ENCODE data around the gene EFL1.

Gene EFL1

DNA sequence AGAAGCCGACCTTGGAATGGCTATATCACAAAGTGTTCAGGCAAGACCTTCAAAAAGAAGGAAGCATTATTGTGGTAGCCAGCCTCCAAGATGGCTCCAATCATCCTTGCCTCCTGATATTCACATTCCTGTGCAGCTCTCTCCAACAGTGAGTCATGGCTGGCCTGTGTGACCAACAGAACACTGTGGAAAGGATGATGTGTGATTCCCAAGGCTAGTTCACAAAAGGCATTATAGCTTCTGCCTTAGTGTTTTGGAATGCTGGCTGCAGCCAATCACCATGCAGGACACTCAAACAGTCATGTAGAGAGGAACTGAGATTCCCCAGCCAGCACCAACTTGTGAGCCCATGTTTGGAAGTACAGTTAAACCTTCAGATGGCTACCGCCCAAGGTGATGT, 102.6 kb downstream of the EFL1 start:
- no peak for DNase-seq (ENCODE audit: low read depth in 2 of 2)

DNA sequence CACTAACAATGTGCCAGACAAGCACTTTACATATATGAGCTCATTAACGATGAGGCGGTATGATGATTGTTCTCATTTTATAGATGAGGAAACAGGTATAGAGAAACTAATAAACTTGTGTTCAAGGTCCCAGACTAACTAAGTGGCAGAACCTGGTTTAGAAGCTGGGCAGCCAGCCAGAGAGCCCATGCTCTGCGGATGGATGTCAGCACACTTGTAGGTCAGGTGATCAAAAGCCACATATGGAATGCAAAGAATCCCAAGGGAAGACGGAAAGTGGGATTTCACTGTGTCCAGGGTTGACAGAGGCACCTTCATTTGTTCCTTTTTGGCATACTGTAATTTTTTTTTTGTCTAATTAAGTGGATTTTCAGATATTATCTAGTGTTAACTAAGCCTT, 103.7 kb downstream of the EFL1 start:
- no peak for DNase-seq (ENCODE audit: low read depth in 2 of 2)

DNA sequence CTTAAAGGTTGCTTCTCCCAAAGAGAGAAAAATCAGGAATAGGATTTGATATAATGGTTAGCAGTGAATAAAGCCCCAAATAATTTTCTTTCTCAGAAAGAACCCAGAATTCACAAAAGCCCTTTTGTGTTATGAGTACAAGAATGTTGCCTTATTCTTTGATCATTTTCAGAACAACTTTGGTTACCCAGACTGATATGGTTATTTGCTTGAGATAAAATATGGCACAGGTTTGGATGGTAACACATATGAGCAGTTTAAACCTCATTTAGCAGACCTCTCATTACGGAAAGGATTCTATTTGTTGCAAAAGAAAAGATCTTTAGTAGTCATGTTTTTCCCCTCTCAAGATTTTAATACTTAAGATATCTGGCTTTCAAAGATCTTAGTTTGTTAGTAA, 111.9 kb downstream of the EFL1 start:
- DNase-seq (ENCODE audit: low read depth in 2 of 2), result no peak

DNA sequence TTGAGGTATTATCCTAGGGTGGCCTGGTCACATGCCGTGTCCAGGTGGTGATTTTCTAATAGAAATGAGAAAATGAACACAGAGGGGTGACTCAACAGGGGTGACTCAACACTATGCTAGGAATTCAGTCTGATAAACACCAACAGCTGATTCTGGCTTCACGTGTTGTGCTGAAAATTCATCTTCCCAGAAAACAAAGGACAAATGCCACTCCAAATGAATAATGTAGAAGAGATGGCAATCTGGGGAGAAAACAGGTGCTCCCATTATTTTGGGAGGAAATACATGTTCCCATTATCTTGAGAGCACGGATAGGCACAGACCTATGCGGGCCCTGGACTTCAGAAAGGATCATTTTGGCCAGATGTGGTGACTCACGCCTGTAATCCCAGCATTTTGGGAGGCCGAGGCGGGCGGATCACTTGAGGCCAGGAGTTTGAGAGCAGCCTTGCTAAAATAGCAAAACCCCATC, 115.5 kb downstream of the EFL1 start:
- DNase-seq (ENCODE audit: low read depth in 2 of 2), result no peak

DNA sequence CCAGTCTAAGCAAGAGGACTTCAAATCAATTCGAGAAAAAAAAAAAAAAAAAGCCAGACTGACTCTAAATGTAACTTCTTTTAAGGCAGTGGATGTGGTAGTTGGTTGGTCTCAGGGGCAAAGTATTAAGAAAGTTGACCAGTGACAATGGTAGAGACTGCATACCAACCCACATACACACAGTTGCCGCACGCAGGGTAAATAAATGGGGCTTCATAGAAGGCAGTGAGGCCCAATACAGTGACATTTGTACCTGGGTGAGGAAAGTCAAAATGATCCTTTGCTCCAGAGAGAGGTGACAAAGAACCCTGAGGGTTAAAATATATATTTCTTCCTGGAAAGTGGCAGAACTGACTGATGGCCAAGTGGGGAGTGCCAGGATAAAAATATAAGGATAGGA, 116.0 kb downstream of the EFL1 start:
- no peak for DNase-seq (ENCODE audit: low read depth in 2 of 2)

DNA sequence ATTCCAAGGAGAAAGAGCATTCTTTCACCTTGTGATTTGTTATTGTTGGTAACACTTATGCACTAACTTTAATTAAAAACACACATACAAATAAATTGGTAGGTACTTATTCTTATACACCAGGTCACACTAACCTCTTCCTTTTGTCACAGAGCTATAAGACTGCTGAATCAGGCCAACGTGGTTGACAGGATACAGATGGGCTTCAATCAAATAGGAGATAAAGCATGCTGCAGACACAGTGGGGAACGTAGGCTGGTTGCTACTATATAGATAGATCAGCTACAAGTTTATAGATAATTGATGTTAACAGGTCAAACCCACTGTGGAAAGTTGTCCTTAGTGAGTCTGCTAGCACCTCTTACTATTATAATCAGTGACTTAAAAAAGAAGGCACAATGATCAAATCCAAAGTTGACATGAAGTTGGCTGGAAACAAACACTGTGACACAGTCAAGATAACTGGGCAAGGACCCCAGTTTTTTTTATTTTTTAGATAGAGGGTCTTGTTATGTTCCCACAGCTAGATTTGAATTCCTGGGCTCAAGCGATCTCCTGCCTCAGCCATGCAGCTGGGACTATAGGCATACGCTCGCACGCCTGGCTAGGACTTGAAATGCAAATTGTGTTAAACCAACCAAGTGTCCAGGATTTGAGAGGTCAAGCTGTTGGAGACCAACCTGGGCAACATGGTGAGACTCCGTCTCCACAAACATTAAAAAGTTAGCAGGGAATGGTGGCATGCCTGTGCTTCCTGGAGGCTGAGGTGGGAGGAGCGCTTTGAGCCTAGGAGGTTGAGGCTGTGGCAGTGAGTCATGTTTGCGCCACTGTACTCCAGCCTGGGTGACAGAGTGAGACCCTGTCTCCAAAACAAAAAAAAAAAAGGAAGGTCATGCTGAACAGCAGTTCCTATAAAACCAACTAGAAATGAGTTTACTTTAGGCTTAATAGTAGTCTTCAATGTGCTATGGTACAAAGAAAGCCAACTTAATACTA, 118.8 kb downstream of the EFL1 start:
- DNase-seq (ENCODE audit: low read depth in 2 of 2), result no peak

DNA sequence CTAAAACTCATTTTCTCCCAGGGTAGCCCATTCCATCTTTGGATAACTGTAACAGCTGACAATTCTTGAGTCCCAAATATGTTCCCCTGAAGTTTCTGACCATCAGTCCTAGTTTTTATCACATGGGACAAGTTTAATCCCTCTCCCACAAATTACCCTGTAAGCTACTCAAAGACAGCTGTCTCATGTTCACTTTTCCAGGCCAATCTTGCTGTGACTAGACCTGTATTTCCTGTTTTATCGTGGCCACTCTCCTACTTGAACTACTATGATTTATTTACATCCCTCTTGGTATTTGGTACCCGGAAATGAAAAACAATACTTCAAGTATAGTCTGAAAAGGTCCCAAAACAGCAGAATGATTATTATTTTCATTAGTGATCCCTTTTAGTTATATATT, 121.6 kb downstream of the EFL1 start:
- DNase-seq (ENCODE audit: low read depth in 2 of 2), result no peak

DNA sequence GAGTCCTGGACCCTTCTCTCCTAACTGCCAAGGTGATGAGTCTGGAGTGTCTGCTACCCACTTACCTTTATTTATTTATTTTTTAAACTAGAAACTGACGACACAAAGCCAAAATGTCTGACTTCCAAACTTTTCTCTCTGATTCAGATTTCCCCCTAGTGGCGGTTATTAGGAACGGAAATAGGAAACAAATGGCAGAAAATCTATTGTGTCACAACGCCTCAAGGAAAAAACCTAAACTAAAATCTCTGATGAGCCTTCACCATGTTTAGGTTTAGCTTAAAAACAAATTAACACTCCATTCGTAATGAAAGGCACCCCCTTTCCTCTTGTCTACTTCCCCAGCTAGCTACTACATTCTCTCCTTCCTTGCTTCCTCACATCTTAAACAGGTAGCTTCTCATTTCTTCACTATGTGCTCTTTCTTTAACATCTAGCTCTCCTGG, 122.7 kb downstream of the EFL1 start:
- no peak for DNase-seq (ENCODE audit: low read depth in 2 of 2)

DNA sequence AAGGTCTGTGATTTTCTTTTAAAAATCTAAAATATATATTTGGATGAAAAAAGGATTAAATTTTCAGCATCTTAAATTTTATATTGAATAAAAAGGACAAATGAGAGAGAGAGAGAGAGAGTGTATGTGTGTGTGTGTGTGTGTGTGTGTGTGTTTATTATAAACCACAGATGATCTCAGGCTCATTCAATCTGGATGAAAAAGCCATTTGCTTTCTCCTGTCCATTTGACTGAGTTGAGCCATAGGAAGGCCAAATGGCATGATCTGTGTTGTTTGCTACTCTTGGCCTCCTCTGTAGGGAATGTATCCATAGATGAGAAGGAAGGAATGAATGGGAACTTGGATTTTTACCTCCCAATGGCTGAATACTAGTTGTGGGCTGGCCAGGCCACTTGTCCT, 124.2 kb downstream of the EFL1 start:
- DNase-seq (ENCODE audit: low read depth in 2 of 2), result no peak

DNA sequence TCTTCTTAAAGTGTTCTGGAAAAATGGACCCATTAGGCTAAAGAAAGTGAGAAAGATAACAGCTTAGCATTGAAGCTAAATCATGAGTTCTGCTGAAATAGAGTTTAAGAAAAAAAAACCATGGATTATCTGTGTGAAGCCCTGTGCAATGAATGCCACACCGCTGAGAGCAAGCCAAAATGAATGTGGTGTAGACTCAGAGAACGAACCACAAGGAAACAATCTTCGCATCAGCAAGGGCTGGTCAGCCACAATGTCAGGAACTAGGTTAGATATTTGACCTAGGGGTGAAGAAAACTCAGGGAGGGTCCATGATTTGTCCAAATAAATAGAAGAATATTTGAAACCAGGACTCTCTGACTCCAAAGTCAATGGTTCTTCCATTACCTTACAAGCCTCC, 125.3 kb downstream of the EFL1 start:
- DNase-seq (ENCODE audit: low read depth in 2 of 2), result no peak

DNA sequence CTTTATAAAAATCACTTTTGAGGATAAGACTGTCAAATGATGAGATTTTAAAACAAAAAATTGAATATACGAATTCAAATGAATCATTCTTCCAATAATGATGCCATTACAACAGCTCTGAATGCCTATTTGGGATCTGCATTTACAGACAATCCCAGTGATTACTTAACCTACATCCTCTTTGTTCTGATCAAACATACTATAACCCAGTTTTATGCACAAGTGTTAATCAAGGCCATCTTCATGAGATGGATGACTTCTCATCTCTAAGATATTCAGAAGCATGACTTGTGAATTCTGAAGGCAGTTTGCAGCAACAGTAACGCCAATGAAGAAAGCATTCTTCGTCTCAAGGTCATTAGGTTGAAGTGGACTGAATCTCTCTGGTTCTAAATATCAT, 126.4 kb downstream of the EFL1 start:
- DNase-seq (ENCODE audit: low read depth in 2 of 2), result no peak

DNA sequence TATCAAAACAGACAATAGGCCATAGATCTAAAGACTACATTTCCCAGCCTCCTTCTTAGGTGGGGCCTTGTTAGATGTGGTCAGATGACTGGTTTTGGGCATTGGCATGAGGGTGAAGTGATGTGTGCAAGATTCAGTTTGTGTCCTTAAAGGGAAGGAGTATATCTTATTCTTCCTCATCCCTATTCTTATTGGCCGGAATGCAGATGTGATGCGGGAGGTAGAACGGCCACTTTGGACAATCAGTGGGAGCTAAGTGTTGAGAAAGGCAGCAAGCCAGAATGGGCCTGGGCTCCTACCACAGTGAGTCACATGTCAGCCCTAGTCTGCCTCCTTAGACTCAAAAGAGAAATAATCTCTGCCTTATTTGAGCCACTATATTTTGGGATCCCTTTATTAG, 126.9 kb downstream of the EFL1 start:
- DNase-seq (ENCODE audit: low read depth in 2 of 2), result no peak

DNA sequence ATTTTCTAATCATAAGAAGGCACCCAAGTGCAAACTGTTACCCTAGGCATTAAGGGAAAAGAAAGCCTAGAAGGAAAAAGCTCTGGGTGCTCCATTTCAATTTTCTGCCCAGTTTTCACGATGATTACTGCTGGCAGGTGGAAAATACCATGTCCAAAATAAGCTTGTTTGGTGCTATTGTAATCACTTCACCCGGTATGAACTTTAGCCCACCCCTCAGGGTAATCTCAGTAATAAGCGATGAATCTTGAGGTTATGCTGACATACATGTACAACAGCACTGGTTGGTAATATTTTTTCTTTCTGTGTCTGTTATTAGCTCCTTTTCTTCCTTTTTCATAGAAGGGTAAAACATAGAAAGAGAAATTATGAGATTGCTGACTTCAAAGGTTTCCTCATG, 128.1 kb downstream of the EFL1 start:
- DNase-seq (ENCODE audit: low read depth in 2 of 2), result no peak

DNA sequence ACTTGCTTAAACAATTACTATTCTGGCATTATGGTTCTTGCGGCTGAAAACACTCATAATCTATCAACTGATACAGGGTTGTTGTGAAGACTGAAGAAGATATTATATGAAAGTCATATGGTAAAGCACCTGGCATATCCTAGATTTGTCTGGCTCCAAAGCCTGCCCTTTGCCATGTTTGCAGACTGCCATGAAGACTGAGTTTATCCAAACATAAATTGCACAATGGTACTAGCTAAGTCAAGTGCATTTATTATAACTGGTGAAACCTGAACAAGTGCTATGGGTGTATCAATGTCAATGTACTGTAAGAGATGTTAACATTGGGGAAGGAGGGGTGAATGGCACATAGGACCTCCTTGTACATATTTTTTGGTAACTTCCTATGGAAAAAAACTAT, 129.3 kb downstream of the EFL1 start:
- no peak for DNase-seq (ENCODE audit: low read depth in 2 of 2)

DNA sequence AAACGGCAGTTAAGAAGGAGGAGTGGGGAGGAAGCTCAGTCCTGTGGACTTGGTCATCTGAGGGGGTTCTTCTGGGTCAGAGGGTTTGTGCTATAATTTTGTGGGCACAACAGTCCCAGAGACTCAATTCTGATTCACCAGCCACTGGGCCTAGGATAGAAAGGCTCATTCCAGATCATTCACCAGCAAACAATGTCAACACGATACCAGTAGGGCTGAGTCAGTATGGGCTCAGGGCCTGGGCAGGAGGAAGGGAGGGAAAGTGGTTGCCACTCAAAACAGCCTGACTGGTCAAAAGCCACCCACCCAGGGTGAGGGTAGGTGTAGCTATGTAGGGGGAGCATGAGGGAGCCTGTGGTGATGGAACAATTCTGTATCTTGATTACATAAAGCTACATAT, 129.8 kb downstream of the EFL1 start:
- DNase-seq (ENCODE audit: low read depth in 2 of 2), result no peak

DNA sequence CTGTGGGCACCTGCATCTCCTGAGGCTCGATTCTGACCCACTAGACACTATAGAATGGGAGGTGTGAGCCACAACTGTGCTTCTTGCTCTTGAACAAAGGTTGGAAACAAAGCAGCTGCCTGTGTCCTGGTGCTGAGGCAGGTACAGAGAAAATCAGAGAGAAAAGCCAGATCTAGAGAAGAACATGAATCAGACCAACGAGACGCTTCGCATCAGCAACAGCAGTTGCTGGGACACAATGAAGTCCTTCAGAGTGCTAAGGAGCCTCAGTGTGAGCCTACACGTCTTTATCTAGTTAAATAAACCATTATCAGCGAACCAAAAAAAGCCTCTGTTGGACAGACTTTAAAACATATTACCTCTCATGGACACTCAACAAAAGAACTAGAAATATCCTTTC, 130.4 kb downstream of the EFL1 start:
- DNase-seq (ENCODE audit: low read depth in 2 of 2), result no peak

DNA sequence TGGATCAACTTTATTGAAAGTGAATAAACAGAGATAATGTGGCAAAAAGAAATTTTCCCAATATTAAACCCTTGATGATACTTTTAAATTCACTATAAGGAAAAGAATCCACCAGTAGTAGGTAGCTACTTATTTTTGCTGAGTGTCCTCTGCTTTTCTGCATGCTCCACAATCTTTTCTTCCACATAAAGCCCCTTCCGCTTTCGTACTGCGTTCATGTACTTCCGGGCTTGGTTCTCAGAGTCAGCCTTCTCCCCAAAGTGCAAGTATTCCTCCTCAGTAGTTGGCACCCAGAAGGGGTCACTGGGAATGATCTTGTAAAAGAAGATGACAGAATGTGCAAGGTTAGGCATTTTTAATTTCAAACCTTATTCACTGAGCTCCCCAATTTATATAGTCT, 132.3 kb downstream of the EFL1 start:
- no peak for DNase-seq (ENCODE audit: low read depth in 2 of 2)

DNA sequence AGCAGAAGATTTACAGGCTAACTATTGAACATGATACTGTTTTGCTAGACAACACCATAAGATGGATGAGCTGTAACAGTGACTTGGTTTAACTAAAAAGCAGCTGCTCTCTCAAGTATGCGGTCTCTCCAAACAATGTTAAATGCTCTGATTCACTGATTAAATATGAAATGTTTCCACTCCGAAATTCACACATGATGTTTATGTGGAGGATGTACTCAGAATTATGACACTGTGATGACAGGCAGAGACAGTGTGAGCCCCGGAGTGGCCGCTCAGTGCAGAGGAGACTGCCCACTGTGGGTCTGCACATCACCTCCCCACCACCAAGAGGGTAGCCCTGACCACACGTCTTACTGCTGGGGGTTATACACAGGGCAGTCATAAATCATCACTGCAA, 132.8 kb downstream of the EFL1 start:
- DNase-seq (ENCODE audit: low read depth in 2 of 2), result no peak

DNA sequence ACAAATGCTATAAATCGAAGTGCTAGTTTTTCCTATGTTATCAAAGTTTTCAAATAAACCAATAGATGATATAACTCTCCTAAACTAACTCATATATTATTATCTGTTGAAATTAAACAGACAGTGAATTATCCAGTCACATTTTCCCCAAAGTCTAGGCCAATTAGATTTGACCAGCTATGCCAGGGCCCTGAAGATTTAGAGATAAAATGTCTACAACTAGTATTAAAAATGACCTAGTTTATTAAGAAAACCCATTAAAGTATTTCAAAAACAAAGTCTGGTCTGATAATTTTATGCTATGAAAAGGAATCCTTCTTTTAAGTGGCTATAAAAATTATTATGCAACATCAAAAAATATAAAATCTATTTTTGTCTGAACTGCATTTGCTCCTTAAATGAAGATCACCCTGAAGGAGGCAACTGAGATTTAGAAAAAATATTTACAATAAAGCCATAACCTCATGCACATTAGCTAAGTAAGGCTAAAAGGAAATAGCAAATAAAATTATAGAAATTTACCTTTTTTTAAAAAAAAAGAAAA, 133.3 kb downstream of the EFL1 start:
- DNase-seq (ENCODE audit: low read depth in 2 of 2), result no peak

DNA sequence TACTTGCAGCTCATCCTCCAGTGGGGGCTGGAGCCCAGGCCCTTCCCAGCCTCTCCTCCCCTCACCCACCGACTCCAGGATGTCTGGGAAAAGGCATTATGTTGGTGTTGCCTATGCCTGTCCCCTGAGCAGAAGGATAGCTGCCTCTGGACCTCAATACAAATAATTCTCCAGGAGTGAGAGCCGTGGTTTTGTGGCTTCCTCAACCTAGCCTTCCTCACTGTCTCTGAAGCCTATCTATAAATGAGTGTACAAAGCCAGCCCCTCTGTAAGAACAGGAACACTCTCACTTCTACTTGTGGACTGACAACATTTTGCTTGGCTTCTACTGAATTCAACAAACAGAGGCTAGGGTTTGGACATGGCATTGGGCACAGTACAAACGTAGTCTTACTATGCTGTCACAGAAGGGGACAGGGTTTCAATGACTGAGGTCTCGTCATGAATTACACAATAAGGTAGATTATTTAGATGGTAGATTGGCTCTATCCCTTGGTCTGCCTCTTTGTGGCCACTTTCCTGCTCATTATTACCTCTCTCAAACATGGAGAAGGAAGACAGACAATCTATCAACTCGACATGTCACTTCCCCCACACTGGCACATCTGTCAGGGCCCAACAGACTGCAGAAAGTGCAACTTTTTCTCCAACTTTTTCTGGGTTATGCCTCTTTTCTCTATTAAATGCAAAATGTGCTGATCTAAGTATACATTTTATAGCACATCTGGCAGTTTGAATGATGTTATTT, 134.0 kb downstream of the EFL1 start:
- DNase-seq (ENCODE audit: low read depth in 2 of 2), result no peak

DNA sequence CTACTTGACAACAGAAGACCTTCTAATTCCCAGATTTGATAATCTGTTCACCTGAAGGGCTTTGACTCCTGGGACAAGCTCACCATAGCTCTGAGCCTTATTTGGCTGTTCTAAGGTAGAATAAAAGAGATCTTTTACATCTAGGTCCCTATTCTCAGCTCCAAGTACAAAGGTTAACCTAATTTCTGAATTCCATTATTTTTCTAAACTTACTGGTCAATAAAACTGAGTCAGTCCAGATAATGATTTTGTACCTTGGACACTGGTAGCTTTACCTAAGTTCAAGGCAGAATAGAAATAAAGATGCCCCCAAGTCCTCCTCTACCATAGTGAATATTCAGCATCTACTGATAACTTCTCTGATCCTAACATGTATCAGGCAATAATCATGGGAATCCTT, 135.0 kb downstream of the EFL1 start:
- DNase-seq (ENCODE audit: low read depth in 2 of 2), result no peak

DNA sequence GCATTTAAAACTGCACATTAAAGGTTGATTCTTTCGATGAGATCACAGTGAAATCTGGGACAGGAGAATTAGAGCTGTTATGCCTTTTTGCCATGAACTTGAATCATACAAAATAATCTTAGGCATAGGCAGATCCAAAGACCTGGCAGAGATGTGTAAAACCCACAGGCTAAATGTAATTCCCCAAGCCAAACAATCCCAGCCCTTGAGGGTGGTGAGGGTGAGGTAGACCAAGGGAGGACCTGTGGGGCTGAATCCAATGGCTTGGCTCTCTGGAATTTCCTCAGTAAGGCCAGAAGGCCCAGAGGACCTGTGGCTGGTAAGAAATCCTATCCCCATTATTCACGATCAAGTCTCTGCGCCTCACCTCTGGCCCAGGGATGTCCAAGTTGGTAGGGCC, 136.2 kb downstream of the EFL1 start:
- DNase-seq (ENCODE audit: low read depth in 2 of 2), result no peak

All from stimulated activated CD4-positive, alpha-beta T cell treated with anti-CD3 and anti-CD28 coated beads, Interleukin-1b, Interleukin-23, amount 100 ng/mL, for 1 hour (primary cell).